NCI-H2196 treated with DMSO at 0.1 percent for 48 hours (cell line): ENCODE data around the gene SSC4D.
"Not testable (repeated sequence)": the region's sequence is repeated elsewhere in the genome, so short reads cannot be mapped to it uniquely, and the experiment has no call there.

Experiments used
- DNase-seq: peaks from one replicate; lab custom pipeline; 2025; ENCODE audit not compliant: unreplicated experiment; lab: John Stamatoyannopoulos, UW

Gene SSC4D

DNA sequence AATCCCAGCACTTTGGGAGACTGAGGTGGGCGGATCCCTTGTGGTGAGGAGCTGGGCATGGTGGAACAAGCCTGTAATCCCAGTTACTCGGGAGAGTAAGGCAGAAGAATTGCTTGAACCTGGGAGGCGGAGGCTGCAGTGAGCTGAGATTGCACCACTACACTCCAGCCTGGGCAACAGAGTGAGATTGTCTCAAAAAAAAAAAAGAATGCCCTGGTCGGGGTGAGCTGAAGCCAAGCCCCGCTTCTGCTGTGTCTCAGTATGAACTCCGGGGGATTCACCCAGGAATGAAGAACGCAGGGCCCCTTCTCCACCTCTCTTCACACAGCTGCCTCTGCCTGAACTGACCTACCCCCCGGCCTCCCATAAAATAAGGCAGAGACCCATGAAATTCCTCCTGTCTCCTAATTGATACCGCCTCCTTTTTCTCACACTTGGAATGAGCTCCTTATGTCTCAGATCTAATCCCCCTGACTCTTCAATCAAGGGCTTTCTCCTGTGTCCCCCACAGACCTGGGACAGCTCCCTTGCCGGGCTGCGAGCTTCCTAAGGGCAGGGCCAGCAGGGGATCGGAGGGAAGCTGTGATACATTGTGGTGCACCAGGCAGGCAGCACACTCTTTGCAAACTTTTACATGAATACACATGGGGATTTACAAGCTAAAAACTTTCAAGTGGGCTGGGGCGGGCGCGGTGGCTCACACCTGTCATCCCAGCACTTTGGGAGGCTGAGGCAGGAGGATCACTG, 14.3 kb upstream of the SSC4D start:
- no peak for DNase-seq

GRCh38 chr7:76421097-76421496, 11.6 kb upstream of the SSC4D start:
- DNase-seq = not testable (repeated sequence)

GRCh38 chr7:76417654-76418310, 8.3 kb upstream of the SSC4D start:
- DNase-seq = not testable (repeated sequence)

DNA sequence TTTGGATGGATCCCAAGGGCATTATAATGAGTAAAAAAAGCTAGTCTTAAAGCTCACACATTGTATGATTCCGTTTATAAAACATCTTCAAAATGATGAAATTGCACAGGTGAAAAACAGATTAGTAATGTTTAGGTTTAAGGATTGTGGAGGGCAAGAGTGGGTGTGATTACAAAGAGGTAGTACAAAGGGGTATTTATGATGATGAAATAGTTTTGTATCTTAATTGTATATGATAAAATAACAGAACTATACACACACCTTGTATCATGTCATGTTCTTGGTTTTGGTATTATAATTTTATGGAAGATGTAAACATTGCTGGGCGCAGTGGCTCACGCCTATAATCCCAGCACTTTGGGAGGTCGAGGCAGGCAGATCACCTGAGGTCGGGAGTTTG, 2.8 kb upstream of the SSC4D start:
- DNase-seq = no peak

DNA sequence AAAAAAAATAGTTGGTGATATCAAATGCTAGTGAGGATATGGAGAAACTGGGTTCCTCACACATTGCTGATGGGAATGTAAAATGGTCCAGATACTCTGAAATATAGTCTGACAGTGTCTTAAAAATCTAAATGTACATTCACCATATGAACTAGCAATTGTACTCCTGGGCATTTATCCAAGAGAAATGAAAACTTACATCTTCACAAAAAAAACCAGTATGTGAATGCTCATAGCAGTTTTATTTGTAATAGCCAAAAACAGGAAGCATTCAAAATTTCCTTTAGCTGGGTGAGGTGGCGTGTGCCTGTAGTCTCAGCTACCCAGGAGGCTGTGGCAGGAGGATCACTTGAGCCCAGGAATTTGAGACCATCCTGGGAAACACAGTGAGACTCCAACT, 2.1 kb upstream of the SSC4D start:
- DNase-seq = no peak

DNA sequence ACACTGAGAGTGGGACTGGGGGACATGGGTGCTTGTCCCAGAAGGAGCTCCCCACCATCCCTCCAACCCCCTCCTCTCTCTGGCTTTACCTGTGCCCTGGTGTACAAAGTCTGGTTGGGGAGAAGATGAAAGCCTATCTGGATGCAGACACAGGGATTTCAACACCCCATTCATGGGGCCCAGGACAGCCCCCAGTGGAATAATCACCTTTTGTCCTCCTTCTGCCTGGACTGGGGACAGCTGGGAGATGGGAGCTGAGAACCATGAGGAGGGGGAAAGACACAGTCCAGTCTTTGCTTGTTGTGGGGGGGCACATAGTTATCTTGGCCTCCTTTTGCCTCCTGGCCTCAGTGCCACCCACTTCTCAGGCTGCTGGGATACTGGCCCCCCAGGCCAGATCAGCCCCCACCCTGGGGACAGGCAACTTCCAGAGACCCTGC, 1.4 kb downstream of the SSC4D start:
- DNase-seq = no peak

- DNase-seq = no peak
These were observed 1.8 kb downstream of the SSC4D start for GRCh38 chr7:76407718-76408117.

- no peak for DNase-seq
These were observed 3.8 kb downstream of the SSC4D start for GRCh38 chr7:76405738-76406137.

DNA sequence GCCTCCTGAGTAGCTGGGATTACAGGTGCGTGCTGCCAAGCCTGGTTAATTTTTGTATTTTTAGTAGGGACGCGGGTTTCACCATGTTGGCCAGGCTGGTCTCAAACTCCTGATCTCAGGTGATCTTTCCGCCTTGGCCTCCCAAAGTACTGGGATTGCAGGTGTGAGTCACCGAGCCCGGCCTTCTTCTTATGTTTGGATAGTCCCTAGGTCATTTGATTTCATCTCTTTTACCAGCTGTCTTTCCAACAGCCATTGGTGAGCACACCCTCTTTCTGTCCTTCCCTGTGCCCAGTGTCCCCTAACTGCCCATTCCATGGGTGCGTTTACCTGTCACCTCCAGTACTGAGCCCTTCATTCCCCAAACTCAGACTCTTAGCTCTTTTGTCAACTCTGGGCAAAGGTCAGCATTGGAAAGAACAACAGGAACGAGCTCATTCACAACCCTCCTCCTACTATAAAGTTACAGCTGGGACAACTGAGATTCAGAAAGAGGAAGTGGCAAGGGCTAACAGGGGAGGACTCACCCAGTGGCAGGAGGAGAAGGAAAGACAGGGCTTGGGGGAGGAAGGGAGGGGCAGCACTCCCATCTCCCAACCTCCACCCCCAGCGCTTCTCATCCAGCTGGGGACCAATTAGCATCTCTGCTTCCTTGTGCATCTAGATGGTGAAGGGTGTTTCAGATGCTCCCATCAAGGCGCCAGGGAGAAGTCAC, 5.6 kb downstream of the SSC4D start:
- DNase-seq = no peak

DNA sequence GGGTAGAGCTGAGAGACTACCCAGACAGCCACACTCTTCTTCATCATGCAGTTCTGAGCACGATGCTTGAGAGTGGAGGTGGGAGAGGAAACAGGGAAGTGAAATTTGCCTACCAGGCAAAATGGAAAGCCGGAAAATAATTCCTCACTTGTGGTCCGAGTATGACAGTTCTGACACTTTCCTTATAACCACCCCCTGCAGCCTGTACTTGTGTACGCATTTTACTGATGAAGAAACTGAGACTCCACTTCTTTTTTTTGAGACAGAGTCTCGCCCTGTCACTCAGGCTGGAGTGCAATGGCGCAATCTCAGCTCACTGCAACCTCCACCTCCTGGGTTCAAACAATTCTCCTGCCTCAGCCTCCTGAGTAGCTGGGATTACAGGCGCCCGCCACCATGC, 6.4 kb downstream of the SSC4D start:
- DNase-seq = not testable (repeated sequence)

DNA sequence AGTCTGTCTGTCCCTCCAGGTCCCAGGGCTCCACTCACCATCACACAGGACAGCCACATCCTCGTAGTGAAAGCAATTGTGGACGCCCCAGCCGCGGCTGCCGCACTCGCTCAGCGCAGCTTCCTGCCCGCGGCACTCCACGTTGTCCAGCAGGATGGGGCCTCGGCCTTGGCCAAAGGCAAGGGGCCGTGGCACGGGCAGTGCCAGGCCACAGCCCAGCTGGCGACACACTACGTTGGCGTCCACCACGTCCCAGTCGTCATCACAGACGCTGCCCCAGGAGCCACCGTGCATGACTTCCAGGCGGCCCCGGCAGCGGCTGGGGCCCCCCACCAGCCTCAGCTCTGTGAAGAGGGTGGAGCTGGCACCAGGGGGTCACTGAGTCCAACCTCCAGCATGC, 9.2 kb downstream of the SSC4D start:
- no peak for DNase-seq

GRCh38 chr7:76397409-76398183, 11.9 kb downstream of the SSC4D start:
- DNase-seq = no peak

- no peak for DNase-seq
These were observed 12.6 kb downstream of the SSC4D start for GRCh38 chr7:76396864-76397263.

GRCh38 chr7:76395965-76396726, 13.4 kb downstream of the SSC4D start:
- peak; percentile 34 for DNase-seq

- not testable (repeated sequence) for DNase-seq
These were observed 13.9 kb downstream of the SSC4D start for GRCh38 chr7:76395605-76395964.

DNA sequence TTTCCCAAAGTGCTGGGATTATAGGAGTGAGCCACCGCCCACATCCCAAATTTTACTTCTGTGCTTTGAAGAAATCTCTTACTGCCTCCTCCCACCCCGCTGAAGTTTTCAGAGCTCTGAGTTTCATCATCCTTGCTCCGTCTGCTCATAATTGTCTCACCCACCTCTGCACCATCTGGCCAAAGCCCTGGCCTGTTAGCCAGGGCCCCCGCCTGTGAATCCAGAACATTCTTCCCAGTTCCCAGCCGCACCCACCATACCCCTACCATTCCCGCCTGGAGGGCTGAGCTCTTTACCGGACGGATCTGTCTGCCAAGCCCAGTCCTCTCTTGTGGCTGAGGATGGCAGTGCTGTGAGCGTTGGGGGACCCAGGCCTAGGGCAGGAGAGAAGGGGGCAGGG, 14.5 kb downstream of the SSC4D start:
- no peak for DNase-seq

DNA sequence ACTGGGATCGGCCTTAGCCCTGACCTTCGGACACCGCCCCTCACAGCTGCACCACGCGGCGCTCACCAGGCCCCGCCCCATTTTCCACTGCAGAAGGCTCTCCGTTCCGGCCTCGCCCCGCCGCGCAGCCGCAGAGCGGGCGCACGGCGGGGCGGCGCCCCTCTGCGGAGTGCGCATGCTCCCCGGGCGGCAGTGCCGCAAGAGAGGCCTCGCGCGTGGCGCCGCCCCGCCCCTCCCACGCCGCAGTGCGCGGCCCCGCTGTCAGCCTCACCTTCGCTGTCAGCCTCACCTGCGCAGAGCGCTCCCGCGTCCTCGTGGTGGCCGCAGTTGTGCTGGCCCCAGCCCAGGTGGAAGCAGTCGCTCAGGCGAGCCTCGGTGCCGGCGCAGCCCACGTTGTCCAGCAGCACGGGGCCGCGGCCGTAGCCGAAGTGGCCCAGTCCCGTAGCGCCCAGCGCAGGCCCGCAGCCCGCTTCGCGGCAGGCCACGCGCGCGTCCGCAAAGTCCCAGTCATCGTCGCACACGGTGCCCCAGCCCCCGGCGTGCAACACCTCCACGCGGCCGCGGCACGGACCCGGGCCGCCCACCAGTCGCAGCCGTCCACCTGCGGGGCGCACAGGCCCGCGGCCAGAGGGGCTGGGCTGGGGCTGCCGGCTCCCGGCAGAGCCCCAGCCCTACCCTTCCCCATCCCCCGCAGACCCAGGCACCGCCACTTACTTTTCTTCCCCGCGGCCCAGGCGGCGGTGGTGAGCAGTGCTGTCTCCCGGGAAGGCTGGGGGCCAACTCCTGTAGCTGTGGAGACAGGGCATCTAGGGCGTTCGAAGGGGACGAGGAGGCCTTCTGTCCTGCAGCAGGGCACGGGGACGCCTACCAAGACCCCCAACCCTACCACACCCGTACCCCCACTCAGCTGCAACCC, 16.1 kb downstream of the SSC4D start:
- peak; percentile 91 for DNase-seq

DNA sequence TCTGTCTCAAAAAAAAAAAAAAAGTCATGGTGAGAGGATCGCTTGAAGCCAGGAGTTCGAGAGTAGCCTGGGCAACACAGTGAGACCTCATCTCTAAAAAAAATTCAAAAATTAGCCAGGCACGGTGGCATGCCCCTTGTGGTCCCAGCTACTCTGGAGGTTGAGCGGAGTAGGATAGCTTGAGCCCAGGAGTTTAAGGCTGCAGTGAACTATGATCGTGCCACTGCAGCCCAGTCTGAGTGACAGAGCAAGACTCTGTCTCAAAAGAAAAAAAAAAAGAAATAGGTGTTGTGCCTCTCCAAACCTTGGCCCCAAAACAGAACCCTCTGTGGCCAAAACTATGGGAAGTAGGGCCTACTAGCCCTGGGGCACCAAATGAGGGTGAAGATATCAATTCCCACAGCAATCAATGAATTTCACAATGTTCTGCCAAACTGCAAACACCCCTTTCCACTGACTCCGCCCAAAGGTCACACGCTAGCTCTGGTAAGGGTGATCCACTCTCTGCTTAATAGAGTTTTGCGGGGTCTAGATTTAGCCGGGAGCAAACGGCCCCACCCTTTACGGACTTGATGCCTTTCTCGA, 16.9 kb downstream of the SSC4D start:
- DNase-seq = no peak

GRCh38 chr7:76390092-76390491, 19.4 kb downstream of the SSC4D start:
- DNase-seq = no peak
